Cortex of kidney (tissue), 1 donor: Measurements from ENCODE around the gene ADAR.

ENCODE experiments used
- DNase-seq: peaks from one replicate; lab custom pipeline; 2025; lab: John Stamatoyannopoulos, UW

ADAR gene

DNA sequence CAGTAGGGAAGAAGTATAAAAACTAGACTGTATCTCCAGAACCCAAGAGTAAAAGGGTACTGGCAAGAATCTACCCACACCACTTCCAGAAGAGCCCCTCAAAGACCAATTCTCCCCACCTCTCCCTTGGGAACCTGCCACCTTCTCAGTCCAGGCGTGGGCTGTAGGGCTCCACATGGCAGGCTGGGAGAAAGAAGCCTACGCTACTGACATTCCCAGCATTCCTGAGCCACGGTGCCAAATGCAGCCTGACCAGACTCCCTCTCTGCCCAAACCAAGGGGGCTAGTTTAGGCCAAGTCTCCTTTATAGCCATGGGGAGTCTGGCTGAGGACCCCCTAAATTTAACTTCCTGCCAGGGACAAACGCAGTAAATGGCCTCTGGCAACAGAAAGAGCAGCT lies 51.6 kb downstream of the ADAR start:
- no peak for DNase-seq

DNA sequence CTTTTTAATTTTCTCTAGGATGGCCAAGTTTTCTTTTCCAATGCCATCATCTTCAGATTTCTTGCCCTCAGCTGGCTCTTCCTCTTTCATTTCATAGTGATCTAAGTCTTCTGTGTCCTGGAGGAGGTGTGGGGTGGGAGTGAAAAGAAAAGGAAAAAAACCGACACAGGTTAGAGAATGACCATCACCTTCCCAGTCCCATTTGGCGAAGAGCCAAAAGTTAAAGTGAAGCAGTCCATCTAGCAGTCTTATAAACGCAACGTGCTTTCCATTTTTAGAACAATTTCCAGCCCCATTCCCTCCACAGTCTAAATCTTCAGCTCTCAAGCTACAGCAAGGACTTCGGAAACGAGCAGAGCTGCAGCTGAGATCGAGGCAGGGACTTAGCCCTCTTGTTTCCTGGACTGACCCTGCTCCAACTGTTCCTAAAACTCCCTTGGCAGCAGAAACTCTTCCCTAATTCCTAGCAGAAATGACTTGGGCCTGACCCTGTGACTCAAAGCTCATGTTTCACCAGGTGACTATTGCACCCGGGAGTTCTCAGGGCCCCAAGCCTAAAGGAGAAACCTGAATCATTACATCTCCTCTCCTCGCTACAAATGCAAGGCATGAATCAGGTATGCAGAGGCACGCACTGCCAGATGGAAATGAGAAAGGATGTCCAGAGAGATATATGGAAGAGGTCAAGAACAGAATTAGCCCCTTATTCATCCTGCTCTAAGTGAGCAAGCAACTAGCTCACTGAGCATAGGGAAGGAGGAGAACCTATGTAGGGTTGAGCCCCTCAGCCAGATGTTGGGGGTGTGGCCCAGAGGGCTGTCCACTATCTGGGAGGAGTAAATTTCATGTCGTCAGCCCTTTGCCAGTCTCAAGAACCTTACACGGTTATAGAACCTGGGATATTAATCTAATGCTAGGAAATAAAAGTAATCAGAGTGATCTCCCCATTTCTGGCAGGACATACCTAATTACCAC lies 54.6 kb downstream of the ADAR start:
- no peak for DNase-seq

DNA sequence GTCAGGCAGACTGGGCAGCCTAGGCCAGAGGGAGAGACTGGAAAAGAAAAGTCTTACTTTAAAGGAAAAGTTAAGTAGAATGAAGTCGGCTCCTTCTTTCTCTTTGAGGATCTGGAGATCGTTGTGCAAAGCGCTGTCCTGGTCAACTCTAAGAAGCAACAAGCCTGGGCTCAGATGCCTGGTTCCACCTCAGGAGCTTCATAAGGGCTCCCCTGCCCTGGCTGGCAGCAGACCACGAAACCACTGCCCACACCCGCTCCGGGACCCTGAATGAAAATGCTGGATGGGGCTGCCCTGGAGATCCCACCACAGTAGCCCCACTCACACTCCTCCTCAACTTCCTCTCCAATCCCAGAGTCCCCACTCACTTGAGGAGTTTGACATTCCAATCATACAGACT lies 56.0 kb downstream of the ADAR start:
- no peak for DNase-seq

DNA sequence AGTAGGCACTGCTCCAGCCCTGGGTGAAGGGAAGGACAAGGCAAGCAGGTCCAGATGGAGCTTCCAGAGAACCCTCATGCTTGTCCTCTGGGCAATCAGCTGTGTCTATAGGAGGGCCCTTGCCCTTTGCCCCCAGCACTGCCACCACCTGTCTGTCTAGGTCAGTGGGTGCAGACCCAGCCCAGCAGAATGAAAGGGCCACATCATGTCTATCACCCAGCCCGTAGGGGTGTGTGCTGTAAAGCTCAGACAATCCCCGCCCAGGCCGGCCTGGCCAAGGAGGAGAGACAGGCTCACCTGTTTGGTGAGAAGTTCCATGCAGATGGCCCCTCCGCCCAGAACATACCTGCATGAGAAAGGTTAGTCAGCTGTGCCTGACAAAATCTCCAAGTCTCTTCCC lies 56.5 kb downstream of the ADAR start:
- no peak for DNase-seq

DNA sequence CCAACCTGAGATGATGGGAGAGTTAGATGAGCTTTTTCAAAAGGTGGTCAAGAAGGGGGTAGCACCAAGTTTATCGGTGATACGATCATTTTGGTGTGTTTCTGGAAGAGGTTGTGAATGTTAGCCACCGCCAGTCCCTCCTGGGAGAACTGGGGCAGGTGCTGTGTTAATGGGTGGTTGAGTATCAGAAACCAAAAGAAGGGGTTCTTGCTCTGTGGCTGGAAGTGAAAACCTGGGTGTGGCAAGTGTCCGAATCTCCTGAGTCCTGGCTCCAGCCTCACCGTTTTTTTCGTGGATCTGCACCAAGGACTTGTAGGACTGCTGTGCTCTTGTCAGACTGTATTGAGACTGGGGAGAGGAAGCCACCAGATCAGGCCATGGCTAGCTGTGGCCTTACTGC lies 57.3 kb downstream of the ADAR start:
- DNase-seq = no peak

DNA sequence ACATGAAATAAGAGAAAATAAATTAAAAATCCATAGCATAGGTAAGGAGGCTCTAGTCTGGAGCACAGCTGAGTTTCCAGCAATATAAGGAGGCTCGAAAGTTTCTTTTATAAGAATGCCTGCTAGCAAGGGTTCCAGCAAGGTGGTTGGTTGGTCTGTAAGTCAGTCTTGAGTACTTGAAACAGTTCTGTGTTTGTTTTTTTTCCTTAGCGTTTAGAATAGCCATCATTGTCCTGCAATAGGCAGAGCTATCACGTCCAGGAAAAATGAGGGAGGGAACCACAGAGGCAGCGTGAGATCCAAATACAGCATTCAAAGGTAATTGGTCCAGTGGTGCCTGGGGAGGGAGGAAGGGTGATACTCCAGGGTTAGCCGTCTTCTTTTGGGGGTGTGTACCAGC lies 57.9 kb downstream of the ADAR start:
- no peak for DNase-seq

DNA sequence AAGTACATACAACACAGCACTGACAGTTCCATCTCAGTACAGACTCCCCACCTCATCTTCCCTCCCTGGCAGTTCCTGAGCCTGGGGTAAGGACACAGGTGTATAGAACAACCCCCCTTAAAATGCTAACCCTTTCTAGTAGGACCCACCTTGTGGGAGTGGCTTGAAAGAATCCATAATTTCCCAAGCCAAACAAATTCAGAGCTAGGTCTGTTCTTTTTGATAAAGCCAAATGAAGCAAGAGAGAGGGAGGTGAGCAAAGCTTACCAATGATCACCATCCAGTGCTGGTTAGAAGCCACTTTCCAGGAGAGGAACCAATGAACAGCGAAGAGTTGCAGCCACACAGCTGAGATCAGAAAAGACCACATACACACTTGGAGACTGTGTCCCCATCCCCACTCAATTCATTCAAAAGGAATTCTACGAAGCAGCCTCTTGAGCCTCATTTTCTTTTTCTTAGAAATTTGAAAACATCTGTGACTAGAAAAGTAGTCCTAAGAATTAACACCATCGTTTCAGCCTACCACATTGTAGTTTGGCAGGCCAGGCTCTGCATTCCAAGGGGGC lies 58.7 kb downstream of the ADAR start:
- DNase-seq = no peak

DNA sequence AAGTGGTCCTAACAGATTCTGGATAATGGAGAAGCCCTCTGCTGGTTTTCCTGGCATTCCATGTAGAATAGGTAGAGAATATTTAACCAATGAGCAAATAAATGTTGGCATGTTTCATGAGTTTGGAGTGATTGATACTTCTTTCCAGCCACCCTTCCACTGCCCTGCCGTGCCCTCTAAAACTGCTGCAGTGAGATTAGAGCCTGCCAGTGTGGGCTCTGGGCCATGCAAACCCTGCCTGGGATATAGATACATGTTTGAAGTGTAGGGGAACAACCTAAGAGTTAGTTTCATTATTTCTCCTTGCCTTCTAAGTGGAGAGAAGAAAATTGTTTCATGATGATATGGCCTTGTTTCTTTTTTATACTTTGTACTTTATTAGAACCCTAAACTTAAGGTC lies 60.0 kb downstream of the ADAR start:
- no peak for DNase-seq

DNA sequence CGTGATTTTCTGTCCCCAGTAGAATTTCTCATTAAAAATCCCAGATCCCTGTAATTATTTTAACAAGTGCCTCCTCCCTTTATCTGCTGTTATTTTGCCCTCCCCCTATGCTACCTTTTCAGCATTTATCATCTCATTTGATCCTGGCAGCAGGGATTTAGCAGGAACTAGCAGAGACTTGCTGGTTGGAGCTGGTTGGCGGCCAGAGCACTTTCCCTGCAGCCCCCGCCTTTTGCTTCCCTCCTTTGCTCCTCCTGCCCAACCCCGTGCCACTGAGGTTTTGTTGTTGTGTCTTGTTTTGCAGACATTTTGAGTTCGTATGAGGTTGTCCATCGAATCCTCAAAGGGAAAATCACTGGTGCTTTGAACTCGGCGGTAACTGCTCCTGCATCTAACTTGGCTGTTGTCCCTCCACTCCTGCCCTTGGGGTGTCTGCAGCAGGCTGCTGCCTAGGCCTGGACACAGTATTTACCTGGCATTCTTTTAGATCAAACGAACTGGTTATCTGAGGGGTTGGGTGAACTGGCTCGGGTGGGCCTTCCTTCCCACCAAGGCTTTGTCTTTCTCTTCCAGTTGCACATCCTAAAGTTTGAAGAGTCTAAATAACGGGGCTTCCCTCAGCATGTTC lies 60.8 kb downstream of the ADAR start:
- DNase-seq = no peak

DNA sequence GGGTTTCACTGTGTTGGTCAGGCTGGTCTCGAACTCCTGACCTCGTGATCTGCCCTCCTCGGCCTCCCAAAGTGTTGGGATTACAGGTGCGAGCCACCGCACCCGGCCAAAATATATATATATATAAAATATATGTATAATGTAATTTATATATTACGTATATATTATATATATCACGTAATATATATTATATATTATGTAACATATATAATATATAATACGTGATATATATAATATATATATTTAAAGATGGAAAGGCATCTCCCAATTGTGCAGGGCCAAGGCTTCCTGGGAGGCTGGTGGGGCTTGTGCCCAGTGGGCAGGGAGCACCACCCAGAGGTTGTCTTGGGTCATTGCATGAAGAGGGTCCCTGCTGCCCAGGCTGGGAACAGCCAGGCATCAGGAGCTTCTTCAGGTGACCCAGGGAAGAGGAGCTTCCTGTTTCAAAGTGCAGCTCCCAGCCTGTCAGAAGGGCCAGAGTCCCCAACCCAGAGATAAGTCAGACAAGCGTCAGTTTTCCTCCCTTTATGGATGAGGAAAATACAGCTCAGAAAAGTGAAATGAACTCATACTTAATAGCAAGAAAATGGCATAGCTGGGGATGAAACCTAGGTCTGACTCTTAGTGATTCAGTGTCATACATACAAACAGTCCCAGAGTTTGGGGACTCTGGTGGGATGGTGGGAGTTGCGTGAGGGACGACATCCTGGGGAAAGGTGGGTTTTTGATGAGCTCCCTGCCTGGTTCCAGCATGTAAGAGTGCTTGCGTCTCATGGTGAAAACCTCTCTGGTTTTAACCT lies 61.5 kb downstream of the ADAR start:
- DNase-seq = no peak

DNA sequence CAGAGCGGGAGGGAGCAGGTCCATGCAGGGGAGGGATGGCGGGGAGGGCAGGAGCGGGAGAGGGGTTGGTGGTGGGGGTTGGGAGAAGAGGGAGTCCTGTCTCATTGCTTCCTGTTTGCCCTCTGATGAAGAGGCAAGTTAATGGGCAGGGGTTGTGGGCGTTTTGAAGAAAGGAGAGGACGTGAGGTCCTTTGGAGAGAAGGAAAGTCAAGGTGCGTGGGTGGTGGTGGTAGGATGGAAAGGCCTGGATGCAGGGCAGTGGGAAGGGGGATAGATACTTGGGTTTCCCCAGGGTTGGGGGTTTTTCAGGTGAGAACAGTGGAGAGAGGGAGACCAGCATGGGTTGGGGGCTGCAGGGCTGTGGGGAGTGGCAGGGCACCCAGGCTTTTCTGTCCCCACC lies 66.8 kb downstream of the ADAR start:
- no peak for DNase-seq

DNA sequence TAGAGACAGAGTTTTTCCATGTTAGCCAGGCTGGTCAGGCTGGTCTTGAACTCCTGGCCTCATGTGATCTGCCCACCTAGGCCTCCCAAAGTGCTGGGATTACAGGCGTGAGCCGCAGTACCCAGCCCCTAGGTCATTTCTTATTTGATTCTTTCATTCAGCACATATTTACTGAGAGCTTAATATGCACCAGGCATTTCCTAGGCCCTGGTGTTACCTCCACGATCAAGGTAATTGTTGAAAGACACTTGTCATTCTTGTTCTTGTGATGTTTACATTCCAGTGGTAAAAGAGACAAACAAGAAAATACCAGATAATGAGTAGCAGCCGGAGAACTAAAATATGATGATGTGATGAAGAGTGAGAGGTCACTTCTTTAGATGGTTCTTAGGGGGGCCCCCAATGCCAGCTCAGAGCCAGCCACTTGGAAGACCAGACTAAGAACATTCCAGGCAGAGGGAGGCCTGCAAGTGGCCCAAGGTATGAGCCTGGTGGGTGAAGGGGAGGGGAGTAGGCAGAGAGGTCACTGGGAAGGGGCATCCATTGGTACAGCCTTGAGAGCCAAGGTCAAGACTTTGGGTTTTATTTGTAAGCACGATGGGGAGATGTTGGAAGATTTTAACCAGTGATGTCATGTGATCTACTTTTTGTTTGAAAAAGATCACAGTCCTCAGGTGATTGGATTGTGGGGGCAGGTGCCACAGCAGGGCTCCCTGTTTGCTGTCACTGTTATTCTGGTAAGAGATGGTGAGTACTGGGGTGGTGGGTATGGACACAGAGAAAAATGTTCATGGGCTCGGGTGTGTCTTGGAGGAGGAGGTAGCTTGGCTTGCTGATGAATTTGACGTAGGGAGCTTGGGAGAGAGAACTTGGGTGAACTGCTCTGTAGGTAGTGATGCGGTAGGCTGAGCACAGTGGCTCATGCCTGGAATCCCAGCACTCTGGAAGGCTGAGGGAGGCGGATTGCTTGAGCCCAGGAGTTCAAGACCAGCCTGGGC lies 68.2 kb downstream of the ADAR start:
- no peak for DNase-seq

DNA sequence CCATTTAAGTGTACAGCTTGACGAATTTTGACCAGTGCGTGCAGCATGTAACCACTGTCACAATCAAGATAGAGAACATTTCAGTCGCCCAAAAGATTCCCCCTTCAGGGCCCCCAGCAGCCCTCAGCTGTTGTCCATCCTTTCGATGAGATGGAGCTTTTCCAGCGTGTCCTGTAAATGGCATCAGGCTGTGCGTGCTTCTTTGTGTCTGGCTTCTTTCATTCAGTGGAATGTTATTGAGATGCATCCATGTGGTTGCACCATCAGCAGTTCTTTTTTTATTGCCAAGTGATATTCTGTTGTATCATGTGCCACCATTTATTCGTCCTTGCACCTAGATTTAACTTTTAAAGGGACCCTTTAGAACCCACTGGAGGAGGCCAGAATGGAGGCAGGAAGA lies 71.4 kb downstream of the ADAR start:
- DNase-seq = no peak

DNA sequence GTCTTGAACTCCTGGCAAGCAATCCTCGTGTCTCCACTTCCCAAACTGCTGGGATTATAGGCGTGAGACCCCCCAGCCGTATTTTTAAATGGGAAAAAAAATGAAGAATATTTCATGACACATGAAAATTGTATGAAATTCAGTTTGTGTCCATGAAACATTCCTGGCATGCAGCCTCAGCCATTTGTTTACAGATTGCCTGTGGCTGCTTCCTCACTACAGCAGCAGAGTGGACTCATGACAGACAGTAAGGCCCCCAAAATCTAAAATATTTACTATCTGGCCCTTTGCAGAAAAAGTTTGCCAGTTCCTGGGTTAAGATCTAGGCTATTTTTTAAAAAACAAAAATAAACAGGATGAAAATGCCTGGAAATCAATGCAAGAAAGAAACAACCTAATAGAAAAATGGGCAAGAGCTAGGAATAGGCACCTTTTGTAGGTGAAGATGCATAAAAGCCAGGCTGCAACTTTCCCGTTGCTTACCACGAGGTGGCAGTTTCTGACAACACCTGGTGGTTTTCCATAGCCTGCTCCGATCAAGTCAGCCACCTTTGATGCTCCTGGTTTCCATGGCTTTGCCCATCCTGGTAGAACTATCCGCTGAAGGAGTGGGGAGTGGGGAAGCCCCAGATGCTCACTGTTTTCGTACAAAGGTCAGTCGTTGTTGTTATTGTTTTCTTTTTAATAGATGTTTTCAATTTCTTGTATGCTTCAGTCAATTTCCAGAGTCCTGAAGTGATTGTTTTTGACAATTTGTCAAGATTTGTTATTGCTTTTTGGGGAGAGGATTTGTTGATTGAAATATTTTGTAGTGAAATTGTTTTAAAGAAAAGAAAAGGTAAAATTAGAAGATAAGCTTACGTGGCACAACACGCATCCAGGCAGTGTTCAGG lies 73.8 kb downstream of the ADAR start:
- DNase-seq = no peak
